WTC11 (cell line): ENCODE measurements around the gene COL5A1. TPM values are rescaled to one million over a fixed set of nuclear protein-coding genes. Genes with fewer than 3 reads are reported as not detected.

Source experiments
- ATAC-seq: fragments of 200-7000 bp; cut with Tn5 transposase; 2 replicates; pipeline ENCODE4 v1.10.0; 2021; ENCODE audit warnings: mild to moderate bottlenecking, moderate library complexity
- CTCF ChIA-PET: fragments of 300-600 bp; sonication (Branson Sonifier 250); formaldehyde crosslinking; loops from one replicate; lab custom pipeline; 2021; ENCODE audit warnings: antibody characterized with exemption; lab: Charles Lee
- POLR2A ChIA-PET: fragments of 350-600 bp; sonication (Branson Sonifier 250); formaldehyde crosslinking; loops from one replicate; lab custom pipeline; 2021; ENCODE audit warnings: antibody characterized with exemption; lab: Charles Lee
- DNase-seq: peaks from one replicate; pipeline ENCODE4 v3.0.0; 2021; ENCODE audit warnings: low spot score
- H3K27ac Mint-ChIP-seq: 2 replicates; pipeline ENCODE4 v1.8.0; 2021; ENCODE audit warnings: mixed read lengths
- H3K27me3 Mint-ChIP-seq: 2 replicates; pipeline ENCODE4 v1.8.0; 2021; ENCODE audit warnings: low read depth, mild to moderate bottlenecking, moderate library complexity, mixed read lengths
- H3K36me3 Mint-ChIP-seq: 2 replicates; pipeline ENCODE4 v1.8.0; 2021; ENCODE audit warnings: mixed read lengths
- H3K4me1 Mint-ChIP-seq: 2 replicates; pipeline ENCODE4 v1.8.0; 2022; ENCODE audit warnings: mixed read lengths
- H3K4me3 Mint-ChIP-seq: 2 replicates; pipeline ENCODE4 v1.8.0; 2021; ENCODE audit warnings: mild to moderate bottlenecking, moderate library complexity, mixed read lengths
- H3K9me3 Mint-ChIP-seq: 2 replicates; pipeline ENCODE4 v1.8.0; 2021; ENCODE audit warnings: mixed read lengths
- AR ChIP-seq: fragments of 250-450 bp; sonication (Bioruptor Pico); IDR thresholded peaks from 2 replicates; pipeline ENCODE4 v1.9.0; 2021; ENCODE audit warnings: mild to moderate bottlenecking
- ATF1 ChIP-seq: sonication (generic); formaldehyde crosslinking; IDR thresholded peaks from 2 replicates; pipeline ENCODE4 v1.8.1; 2023; ENCODE audit warnings: mild to moderate bottlenecking, moderate library complexity, missing genetic modification reagents
- ATF6 ChIP-seq: sonication (generic); formaldehyde crosslinking; IDR thresholded peaks from 2 replicates; pipeline ENCODE4 v1.8.1; 2023; ENCODE audit warnings: mild to moderate bottlenecking, missing genetic modification reagents
- E2F5 ChIP-seq: sonication (generic); formaldehyde crosslinking; IDR thresholded peaks from 2 replicates; pipeline ENCODE4 v1.8.1; 2022; ENCODE audit warnings: mild to moderate bottlenecking, moderate library complexity, missing genetic modification reagents
- ELF4 ChIP-seq: sonication (generic); formaldehyde crosslinking; IDR thresholded peaks from 2 replicates; pipeline ENCODE4 v1.8.1; 2022; ENCODE audit warnings: low read depth, mild to moderate bottlenecking, moderate library complexity, missing genetic modification reagents
- FOXK1 ChIP-seq: sonication (generic); formaldehyde crosslinking; IDR thresholded peaks from 2 replicates; pipeline ENCODE4 v1.8.0; 2022; ENCODE audit warnings: mild to moderate bottlenecking, moderate library complexity, missing genetic modification reagents
- GABPB1 ChIP-seq: sonication (generic); formaldehyde crosslinking; IDR thresholded peaks from 2 replicates; pipeline ENCODE4 v1.8.1; 2023; ENCODE audit warnings: mild to moderate bottlenecking, missing genetic modification reagents
- GRHL2 ChIP-seq: fragments of 250-450 bp; sonication (Bioruptor Pico); IDR thresholded peaks from 2 replicates; pipeline ENCODE4 v1.8.0; 2022; ENCODE audit warnings: mild to moderate bottlenecking, moderate library complexity; ENCODE audit not compliant: insufficient replicate concordance, severe bottlenecking
- JUN ChIP-seq: sonication (generic); formaldehyde crosslinking; IDR thresholded peaks from 2 replicates; pipeline ENCODE4 v1.8.0; 2023; ENCODE audit warnings: mild to moderate bottlenecking, missing genetic modification reagents
- MXD4 ChIP-seq: fragments of 250-450 bp; sonication (Bioruptor Pico); IDR thresholded peaks from 2 replicates; pipeline ENCODE4 v1.8.0; 2021; ENCODE audit warnings: mild to moderate bottlenecking, moderate library complexity, borderline replicate concordance
- NFE2L1 ChIP-seq: sonication (generic); formaldehyde crosslinking; IDR thresholded peaks from 2 replicates; pipeline ENCODE4 v1.8.1; 2023; ENCODE audit warnings: missing genetic modification reagents
- OVOL2 ChIP-seq: fragments of 250-450 bp; sonication (Bioruptor Pico); IDR thresholded peaks from 2 replicates; pipeline ENCODE4 v1.9.0; 2021; ENCODE audit warnings: mild to moderate bottlenecking, borderline replicate concordance
- PRDM15 ChIP-seq: sonication (generic); formaldehyde crosslinking; IDR thresholded peaks from 2 replicates; pipeline ENCODE4 v1.8.0; 2022; ENCODE audit warnings: missing genetic modification reagents
- RORB ChIP-seq: fragments of 250-450 bp; sonication (Bioruptor Pico); IDR thresholded peaks from 2 replicates; pipeline ENCODE4 v1.9.0; 2021; ENCODE audit warnings: mild to moderate bottlenecking
- TP53 ChIP-seq: sonication (generic); formaldehyde crosslinking; IDR thresholded peaks from 2 replicates; pipeline ENCODE4 v1.8.1; 2023; ENCODE audit warnings: mild to moderate bottlenecking, missing genetic modification reagents
- ZMAT4 ChIP-seq: fragments of 250-450 bp; sonication (Bioruptor Pico); IDR thresholded peaks from 2 replicates; pipeline ENCODE4 v1.9.0; 2021; ENCODE audit warnings: mild to moderate bottlenecking
- ZNF416 ChIP-seq: fragments of 250-450 bp; sonication (Bioruptor Pico); IDR thresholded peaks from 2 replicates; pipeline ENCODE4 v1.9.0; 2021; ENCODE audit warnings: mild to moderate bottlenecking, inconsistent platforms
- ZNF423 ChIP-seq: fragments of 250-450 bp; sonication (Bioruptor Pico); IDR thresholded peaks from 2 replicates; pipeline ENCODE4 v2.1.2; 2022; ENCODE audit warnings: mild to moderate bottlenecking, moderate library complexity
- ZNF532 ChIP-seq: fragments of 250-450 bp; sonication (Bioruptor Pico); IDR thresholded peaks from 2 replicates; pipeline ENCODE4 v1.9.0; 2021; ENCODE audit warnings: mild to moderate bottlenecking, borderline replicate concordance
- total RNA-seq: library from RNA; stranded (reverse); gene quantifications from 3 replicates; pipeline ENCODE4 v1.2.3, GENCODE V29; 2021

COL5A1 gene
- total RNA-seq, 1 experiment from 2014 or later = 13.5 TPM

- no peak for DNase-seq
- ChIA-PET CTCF (interaction anchor here (1.0 to 2.3 kb wide), 4 partner anchors 10 to 205 kb away, joined by 3 to 17 read pairs (median 4); no protein-coding TSS in a partner anchor), POLR2A (no interaction called here)
- Mint-ChIP-seq H3K4me3 (no peak overlapping the region), H3K9me3 (peaks cover 2% of the 10 kb centered on the region), H3K36me3 (0 out of 2 replicates have a peak, but pooled peaks cover 1% of the 10 kb centered on the region), H3K27ac (no peak overlapping the region), H3K27me3 (no peaks in the 10 kb centered on the region), H3K4me1 (peaks cover 9% of the 10 kb centered on the region)
- no peak for TF ChIP-seq FOXK1 (CRISPR knock-in tag)
- no peak for TF ChIP-seq JUN
- TF ChIP-seq MXD4 = no peak
- no peak for TF ChIP-seq TP53 (CRISPR knock-in tag)
- TF ChIP-seq ZMAT4 (CRISPR knock-in tag) = no peak
- TF ChIP-seq GRHL2 = no peak
- no peak for TF ChIP-seq E2F5
- TF ChIP-seq OVOL2 = no peak
- TF ChIP-seq GABPB1 (CRISPR knock-in tag) = no peak
- TF ChIP-seq NFE2L1 (CRISPR knock-in tag) = no peak
- TF ChIP-seq ZNF423 (CRISPR knock-in tag) = no peak
- TF ChIP-seq PRDM15 (CRISPR knock-in tag) = no peak
- TF ChIP-seq ELF4 (CRISPR knock-in tag) = no peak
- no peak for TF ChIP-seq ATF6
- no peak for TF ChIP-seq RORB (CRISPR knock-in tag)
- ATAC-seq = no peak
Measured at GRCh38 chr9:134655101-134655500, 13.5 kb downstream of the COL5A1 start.

GRCh38 chr9:134655586-134656333 lies 14.2 kb downstream of the COL5A1 start:
- POLR2A ChIA-PET = interaction anchor here (0.5 kb wide), 1 partner anchor 714 kb away, joined by 3 read pairs; no protein-coding TSS in a partner anchor
- Mint-ChIP-seq H3K4me3 (no peak overlapping the region), H3K9me3 (peaks cover 8% of the 10 kb centered on the region), H3K27ac (no peak overlapping the region), H3K36me3 (peaks cover 8% of the 10 kb centered on the region), H3K27me3 (no peaks in the 10 kb centered on the region; the same call in 1 of the 2 replicates), H3K4me1 (peaks cover 9% of the 10 kb centered on the region)
- no peak for ATAC-seq
- CTCF ChIA-PET = interaction anchor here (0.8 to 2.3 kb wide), 12 partner anchors 9 to 213 kb away, joined by 3 to 17 read pairs (median 3); no protein-coding TSS in a partner anchor
- DNase-seq = no peak
- no peak for TF ChIP-seq AR (CRISPR knock-in tag)
- TF ChIP-seq ZNF532 (CRISPR knock-in tag) = no peak
- no peak for TF ChIP-seq ZNF416
- no peak for TF ChIP-seq ATF1 (CRISPR knock-in tag)
